GM23248 (cell line): ENCODE results near the gene KRTAP3-3.

Experiments used
- EZH2 ChIP-seq: fragments of 200-600 bp; sonication (generic); IDR thresholded peaks from 2 replicates; pipeline ENCODE4 v1.6.1; 2018; ENCODE audit warnings: antibody characterized with exemption, mild to moderate bottlenecking; ENCODE audit not compliant: insufficient read depth, poor library complexity, severe bottlenecking
- EZH2phosphoT487 ChIP-seq: fragments of 200-600 bp; sonication (generic); IDR thresholded peaks from 2 replicates; pipeline ENCODE4 v1.6.1; 2018; ENCODE audit warnings: antibody characterized with exemption, moderate library complexity, mild to moderate bottlenecking, low read depth; ENCODE audit not compliant: insufficient read depth

DNA sequence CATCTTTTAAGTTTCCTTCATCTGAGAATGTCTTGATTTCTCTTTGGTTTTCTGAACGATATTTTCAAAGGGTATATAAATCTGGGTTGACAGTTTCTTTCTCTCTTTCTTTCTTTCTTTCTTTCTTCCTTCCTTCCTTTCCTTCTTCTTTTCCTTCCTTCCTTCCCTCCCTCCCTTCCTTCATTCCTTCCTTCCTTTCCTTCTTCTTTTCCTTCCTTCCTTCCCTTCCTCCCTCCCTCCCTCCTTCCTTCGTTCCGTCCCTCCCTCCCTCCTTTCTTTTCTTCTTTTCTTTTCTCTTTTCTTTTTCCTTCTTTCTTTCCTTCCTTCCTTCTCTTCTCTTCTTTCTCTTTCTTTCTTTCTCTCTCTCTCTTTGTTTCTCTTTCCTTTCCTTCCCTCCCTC, 19.6 kb downstream of the KRTAP3-3 start:
- TF ChIP-seq EZH2 (no peak), EZH2phosphoT487 (no peak)
